DMS79 treated with DMSO at 0.1 percent for 48 hours (cell line): ENCODE data around the gene FHDC1.

ENCODE experiments used
- DNase-seq: peaks from one replicate; lab custom pipeline; 2025; lab: John Stamatoyannopoulos, UW

FHDC1 gene

GRCh38 chr4:153005899-153006381, 69.8 kb downstream of the FHDC1 start:
- DNase-seq, result no peak

GRCh38 chr4:153008578-153009199, 72.6 kb downstream of the FHDC1 start:
- DNase-seq, result no peak

- DNase-seq, result no peak
Measured at GRCh38 chr4:153010146-153010545, 74.0 kb downstream of the FHDC1 start.

- no peak for DNase-seq
Measured at GRCh38 chr4:153013202-153013977, 77.3 kb downstream of the FHDC1 start.

- DNase-seq, result no peak
Measured at GRCh38 chr4:153014460-153014859, 78.3 kb downstream of the FHDC1 start.

- DNase-seq, result no peak
Measured at GRCh38 chr4:153016592-153016991, 80.5 kb downstream of the FHDC1 start.

- DNase-seq, result no peak
Measured at GRCh38 chr4:153018031-153018430, 81.9 kb downstream of the FHDC1 start.

- no peak for DNase-seq
Measured at GRCh38 chr4:153018684-153019083, 82.6 kb downstream of the FHDC1 start.

- no peak for DNase-seq
Measured at GRCh38 chr4:153019906-153020305, 83.8 kb downstream of the FHDC1 start.

GRCh38 chr4:153020457-153020856, 84.3 kb downstream of the FHDC1 start:
- DNase-seq, result no peak

- no peak for DNase-seq
Measured at GRCh38 chr4:153021276-153021675, 85.2 kb downstream of the FHDC1 start.

- peak; percentile 68 for DNase-seq
Measured at GRCh38 chr4:153022241-153022715, 86.2 kb downstream of the FHDC1 start.

- no peak for DNase-seq
Measured at GRCh38 chr4:153023139-153023538, 87.0 kb downstream of the FHDC1 start.

- peak; percentile 7 for DNase-seq
Measured at GRCh38 chr4:153023692-153024394, 87.7 kb downstream of the FHDC1 start.

GRCh38 chr4:153024466-153024865, 88.3 kb downstream of the FHDC1 start:
- no peak for DNase-seq

GRCh38 chr4:153025406-153025805, 89.3 kb downstream of the FHDC1 start:
- no peak for DNase-seq

GRCh38 chr4:153026591-153027346, 90.6 kb downstream of the FHDC1 start:
- no peak for DNase-seq

GRCh38 chr4:153027866-153028265, 91.7 kb downstream of the FHDC1 start:
- DNase-seq, result no peak

GRCh38 chr4:153028535-153028934, 92.4 kb downstream of the FHDC1 start:
- no peak for DNase-seq
